ENCODE data around the gene KIFC3. TPM values are rescaled to one million over a fixed set of nuclear protein-coding genes. Genes with fewer than 3 reads are reported as not detected.
A peak's percentile ranks its signal among the peaks of the same experiment; 100 is the strongest.

Gene KIFC3
- total and polyA plus RNA-seq, 2 of the 13 experiments (the other 11 are each of a cell fraction or from before 2014, with no cell fraction given) = 42.1 to 45.3 TPM

DNA sequence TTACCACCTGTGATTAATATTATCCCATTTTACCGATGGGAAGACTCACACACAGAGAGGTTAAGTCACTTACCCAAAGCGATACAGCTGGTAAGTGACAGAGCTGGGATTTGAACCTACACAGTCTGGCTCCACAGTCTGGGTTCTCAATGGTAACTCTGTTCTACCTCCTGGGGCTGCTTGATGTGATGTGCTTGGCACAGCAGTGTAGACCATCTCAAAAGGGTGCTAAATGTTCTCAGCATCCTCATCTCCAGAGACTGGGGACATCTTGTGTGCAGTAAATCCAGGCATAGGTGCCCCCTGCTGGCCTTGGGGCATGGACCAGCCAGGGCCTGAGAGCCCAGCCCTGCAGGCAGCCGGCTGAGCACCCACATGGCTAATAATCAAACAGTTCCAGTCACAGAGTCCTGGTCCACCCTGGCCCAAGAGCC is 82.1 kb downstream of the KIFC3 start (continued):
- TF ChIP-seq ZFP1 (CRISPR knock-in tag; IDR thresholded peaks at IDR 0.05) = 0 out of 2 replicates have a peak, but pooled peaks have one; percentile 30
- TF ChIP-seq, protein P1, sequence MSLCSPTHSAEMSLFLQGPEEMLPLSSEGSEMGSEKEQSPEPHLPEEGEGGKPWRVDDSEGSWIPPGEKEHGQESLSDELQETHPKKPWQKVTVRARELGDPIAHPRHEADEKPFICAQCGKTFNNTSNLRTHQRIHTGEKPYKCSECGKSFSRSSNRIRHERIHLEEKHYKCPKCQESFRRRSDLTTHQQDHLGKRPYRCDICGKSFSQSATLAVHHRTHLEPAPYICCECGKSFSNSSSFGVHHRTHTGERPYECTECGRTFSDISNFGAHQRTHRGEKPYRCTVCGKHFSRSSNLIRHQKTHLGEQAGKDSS (CRISPR knock-in tag; IDR thresholded peaks at IDR 0.05; ENCODE audit: borderline replicate concordance, low read depth) = peak; percentile 88; the same call in 1 of the 2 replicates
- TF ChIP-seq ZKSCAN1 (IDR thresholded peaks at IDR 0.05; ENCODE audit: low read length) = no peak
- no peak for TF ChIP-seq GABPA (IDR thresholded peaks at IDR 0.05; ENCODE audit: low read depth, low read length)
- TF ChIP-seq GABPA (CRISPR knock-in tag; IDR thresholded peaks at IDR 0.05; ENCODE audit: low read depth) = peak; percentile 49; the same call in 1 of the 2 replicates
- TF ChIP-seq DMAP1 (CRISPR knock-in tag; IDR thresholded peaks at IDR 0.05) = no peak
- peak; percentile 61; the same call in 1 of the 2 replicates for TF ChIP-seq ZNF772 (CRISPR knock-in tag; IDR thresholded peaks at IDR 0.05)
- TF ChIP-seq, protein P2, sequence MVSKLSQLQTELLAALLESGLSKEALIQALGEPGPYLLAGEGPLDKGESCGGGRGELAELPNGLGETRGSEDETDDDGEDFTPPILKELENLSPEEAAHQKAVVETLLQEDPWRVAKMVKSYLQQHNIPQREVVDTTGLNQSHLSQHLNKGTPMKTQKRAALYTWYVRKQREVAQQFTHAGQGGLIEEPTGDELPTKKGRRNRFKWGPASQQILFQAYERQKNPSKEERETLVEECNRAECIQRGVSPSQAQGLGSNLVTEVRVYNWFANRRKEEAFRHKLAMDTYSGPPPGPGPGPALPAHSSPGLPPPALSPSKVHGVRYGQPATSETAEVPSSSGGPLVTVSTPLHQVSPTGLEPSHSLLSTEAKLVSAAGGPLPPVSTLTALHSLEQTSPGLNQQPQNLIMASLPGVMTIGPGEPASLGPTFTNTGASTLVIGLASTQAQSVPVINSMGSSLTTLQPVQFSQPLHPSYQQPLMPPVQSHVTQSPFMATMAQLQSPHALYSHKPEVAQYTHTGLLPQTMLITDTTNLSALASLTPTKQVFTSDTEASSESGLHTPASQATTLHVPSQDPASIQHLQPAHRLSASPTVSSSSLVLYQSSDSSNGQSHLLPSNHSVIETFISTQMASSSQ (IDR thresholded peaks at IDR 0.05; ENCODE audit: low read depth) = no peak
- TF ChIP-seq, protein P2 (CRISPR knock-in tag; IDR thresholded peaks at IDR 0.05; ENCODE audit: borderline replicate concordance) = peak; percentile 50; the same call in 1 of the 2 replicates
- TF ChIP-seq ZNF34 (CRISPR knock-in tag; IDR thresholded peaks at IDR 0.05; ENCODE audit: borderline replicate concordance) = no peak
- TF ChIP-seq FOXO1 (CRISPR knock-in tag; IDR thresholded peaks at IDR 0.05) = peak; percentile 60
- peak; percentile 38; the same call in 1 of the 2 replicates for TF ChIP-seq MAX (IDR thresholded peaks at IDR 0.05)
- TF ChIP-seq ZNF598 (CRISPR knock-in tag; IDR thresholded peaks at IDR 0.05; ENCODE audit: borderline replicate concordance) = no peak
- peak; percentile 89 for TF ChIP-seq ZNF580 (CRISPR knock-in tag; IDR thresholded peaks at IDR 0.05; ENCODE audit: borderline replicate concordance, low read depth)
- no peak for TF ChIP-seq CBX2 (IDR thresholded peaks at IDR 0.05; ENCODE audit: low read depth, low read length)
- no peak for TF ChIP-seq CBX2 (CRISPR knock-in tag; IDR thresholded peaks at IDR 0.05; ENCODE audit: low read depth)
- TF ChIP-seq ERF (CRISPR knock-in tag; IDR thresholded peaks at IDR 0.05) = peak; percentile 68
- no peak for TF ChIP-seq ZNF577 (CRISPR knock-in tag; IDR thresholded peaks at IDR 0.05; ENCODE audit: borderline replicate concordance, low read depth)
- TF ChIP-seq KDM2A (CRISPR knock-in tag; IDR thresholded peaks at IDR 0.05; ENCODE audit: borderline replicate concordance, low read depth) = peak; percentile 86
- no peak for TF ChIP-seq KAT8 (CRISPR knock-in tag; IDR thresholded peaks at IDR 0.05)
- peak; percentile 61; the same call in 1 of the 2 replicates for TF ChIP-seq ZNF136 (CRISPR knock-in tag; IDR thresholded peaks at IDR 0.05; ENCODE audit: low read depth)
- TF ChIP-seq SAP130 (CRISPR knock-in tag; IDR thresholded peaks at IDR 0.05; ENCODE audit: low read depth) = peak; percentile 53
- no peak for TF ChIP-seq ARNTL (CRISPR knock-in tag; IDR thresholded peaks at IDR 0.05)
- TF ChIP-seq ZMYM3 (CRISPR knock-in tag; IDR thresholded peaks at IDR 0.05) = peak; percentile 83
- 0 out of 2 replicates have a peak, but pooled peaks have one; percentile 44 for TF ChIP-seq RCOR2 (CRISPR knock-in tag; IDR thresholded peaks at IDR 0.05)
- peak; percentile 59; the same call in 1 of the 2 replicates for TF ChIP-seq ZNF629 (CRISPR knock-in tag; conservative IDR thresholded peaks at IDR 0.05)
- peak; percentile 54; the same call in 1 of the 2 replicates for TF ChIP-seq PITX1 (CRISPR knock-in tag; IDR thresholded peaks at IDR 0.05)
- peak in 1 of 2 experiments; percentile 55; a peak in 1 of 4 replicates for TF ChIP-seq KLF16 (CRISPR knock-in tag; IDR thresholded peaks at IDR 0.05)

All from HepG2 (cell line).